HEK293 (cell line): ENCODE measurements around the gene SAMD11.

Experiments
- BCL11A ChIP-seq: fragments of 450-650 bp; formaldehyde crosslinking; IDR thresholded peaks from 2 replicates; pipeline ENCODE4 v1.5.1; 2016; ENCODE audit warnings: low read depth, missing biosample characterization, missing genetic modification characterization
- GFI1B ChIP-seq: fragments of 450-650 bp; formaldehyde crosslinking; IDR thresholded peaks from 2 replicates; pipeline ENCODE4 v1.5.1; 2016; ENCODE audit warnings: missing biosample characterization, missing genetic modification characterization
- MYNN ChIP-seq: fragments of 450-650 bp; formaldehyde crosslinking; IDR thresholded peaks from 2 replicates; pipeline ENCODE4 v1.5.1; 2016; ENCODE audit warnings: missing biosample characterization, missing genetic modification characterization, borderline replicate concordance
- MZF1 ChIP-seq: fragments of 450-650 bp; formaldehyde crosslinking; IDR thresholded peaks from 2 replicates; pipeline ENCODE4 v1.5.1; 2017; ENCODE audit warnings: missing biosample characterization, missing genetic modification characterization, borderline replicate concordance
- TRIM28 ChIP-seq: IDR thresholded peaks from 2 replicates; pipeline ENCODE4 v1.6.1; 2011; ENCODE audit warnings: low read length, control low read depth, borderline replicate concordance
- ZBTB20 ChIP-seq: fragments of 450-650 bp; formaldehyde crosslinking; IDR thresholded peaks from 2 replicates; pipeline ENCODE4 v1.5.1; 2016; ENCODE audit warnings: missing biosample characterization, missing genetic modification characterization
- ZBTB21 ChIP-seq: fragments of 450-650 bp; formaldehyde crosslinking; IDR thresholded peaks from 2 replicates; pipeline ENCODE4 v1.5.1; 2017; ENCODE audit warnings: missing biosample characterization, missing genetic modification characterization
- ZNF121 ChIP-seq: fragments of 450-650 bp; formaldehyde crosslinking; IDR thresholded peaks from 2 replicates; pipeline ENCODE4 v1.5.1; 2016; ENCODE audit warnings: missing biosample characterization, missing genetic modification characterization
- ZNF132 ChIP-seq: fragments of 450-650 bp; formaldehyde crosslinking; IDR thresholded peaks from 2 replicates; pipeline ENCODE4 v1.5.1; 2017; ENCODE audit warnings: missing biosample characterization, missing genetic modification characterization, borderline replicate concordance
- ZNF16 ChIP-seq: fragments of 450-650 bp; formaldehyde crosslinking; IDR thresholded peaks from 2 replicates; pipeline ENCODE4 v1.5.1; 2016; ENCODE audit warnings: low read depth, missing biosample characterization, missing genetic modification characterization
- ZNF175 ChIP-seq: fragments of 450-650 bp; formaldehyde crosslinking; IDR thresholded peaks from 2 replicates; pipeline ENCODE4 v1.5.1; 2016; ENCODE audit warnings: missing biosample characterization, missing genetic modification characterization
- ZNF202 ChIP-seq: fragments of 450-650 bp; formaldehyde crosslinking; IDR thresholded peaks from 2 replicates; pipeline ENCODE4 v1.5.1; 2016; ENCODE audit warnings: missing biosample characterization, missing genetic modification characterization, borderline replicate concordance
- ZNF211 ChIP-seq: fragments of 450-650 bp; formaldehyde crosslinking; IDR thresholded peaks from 2 replicates; pipeline ENCODE4 v1.5.1; 2016; ENCODE audit warnings: low read depth, missing biosample characterization, missing genetic modification characterization
- ZNF335 ChIP-seq: fragments of 450-650 bp; formaldehyde crosslinking; conservative IDR thresholded peaks from 2 replicates; pipeline ENCODE4 v1.5.1; 2016; ENCODE audit warnings: missing biosample characterization, missing genetic modification characterization
- ZNF350 ChIP-seq: fragments of 450-650 bp; formaldehyde crosslinking; IDR thresholded peaks from 2 replicates; pipeline ENCODE4 v1.5.0; 2017; ENCODE audit warnings: missing biosample characterization, mild to moderate bottlenecking, missing genetic modification characterization
- ZNF404 ChIP-seq: fragments of 450-650 bp; formaldehyde crosslinking; IDR thresholded peaks from 2 replicates; pipeline ENCODE4 v1.5.1; 2017; ENCODE audit warnings: missing biosample characterization, missing genetic modification characterization
- ZNF416 ChIP-seq: fragments of 450-650 bp; formaldehyde crosslinking; IDR thresholded peaks from 2 replicates; pipeline ENCODE4 v1.5.1; 2016; ENCODE audit warnings: missing biosample characterization, missing genetic modification characterization
- TF ChIP-seq, protein P1 (sequence below): fragments of 450-650 bp; formaldehyde crosslinking; IDR thresholded peaks from 2 replicates; pipeline ENCODE4 v1.5.1; 2016; ENCODE audit warnings: missing biosample characterization, missing genetic modification characterization, borderline replicate concordance
- TF ChIP-seq, protein P2 (sequence below): fragments of 450-650 bp; formaldehyde crosslinking; IDR thresholded peaks from 2 replicates; pipeline ENCODE4 v1.5.1; 2017; ENCODE audit warnings: missing biosample characterization, mild to moderate bottlenecking, missing genetic modification characterization, moderate library complexity
- TF ChIP-seq, protein P3 (sequence below): fragments of 450-650 bp; formaldehyde crosslinking; IDR thresholded peaks from 2 replicates; pipeline ENCODE4 v1.5.0; 2017; ENCODE audit warnings: missing biosample characterization, missing genetic modification characterization, borderline replicate concordance
- TF ChIP-seq, protein P4 (sequence below): fragments of 450-650 bp; formaldehyde crosslinking; IDR thresholded peaks from 2 replicates; pipeline ENCODE4 v1.5.1; 2016; ENCODE audit warnings: missing biosample characterization, missing genetic modification characterization
- TF ChIP-seq, protein P5 (sequence below): fragments of 450-650 bp; formaldehyde crosslinking; IDR thresholded peaks from 2 replicates; pipeline ENCODE4 v1.5.1; 2017; ENCODE audit warnings: missing biosample characterization, missing genetic modification characterization
- TF ChIP-seq, protein P6 (sequence below): fragments of 450-650 bp; formaldehyde crosslinking; IDR thresholded peaks from 2 replicates; pipeline ENCODE4 v1.5.1; 2016; ENCODE audit warnings: missing biosample characterization, missing genetic modification characterization
- TF ChIP-seq, protein P7 (sequence below): fragments of 450-650 bp; formaldehyde crosslinking; IDR thresholded peaks from 2 replicates; pipeline ENCODE4 v1.5.1; 2016; ENCODE audit warnings: missing biosample characterization, missing genetic modification characterization, low read depth

The SAMD11 gene

DNA sequence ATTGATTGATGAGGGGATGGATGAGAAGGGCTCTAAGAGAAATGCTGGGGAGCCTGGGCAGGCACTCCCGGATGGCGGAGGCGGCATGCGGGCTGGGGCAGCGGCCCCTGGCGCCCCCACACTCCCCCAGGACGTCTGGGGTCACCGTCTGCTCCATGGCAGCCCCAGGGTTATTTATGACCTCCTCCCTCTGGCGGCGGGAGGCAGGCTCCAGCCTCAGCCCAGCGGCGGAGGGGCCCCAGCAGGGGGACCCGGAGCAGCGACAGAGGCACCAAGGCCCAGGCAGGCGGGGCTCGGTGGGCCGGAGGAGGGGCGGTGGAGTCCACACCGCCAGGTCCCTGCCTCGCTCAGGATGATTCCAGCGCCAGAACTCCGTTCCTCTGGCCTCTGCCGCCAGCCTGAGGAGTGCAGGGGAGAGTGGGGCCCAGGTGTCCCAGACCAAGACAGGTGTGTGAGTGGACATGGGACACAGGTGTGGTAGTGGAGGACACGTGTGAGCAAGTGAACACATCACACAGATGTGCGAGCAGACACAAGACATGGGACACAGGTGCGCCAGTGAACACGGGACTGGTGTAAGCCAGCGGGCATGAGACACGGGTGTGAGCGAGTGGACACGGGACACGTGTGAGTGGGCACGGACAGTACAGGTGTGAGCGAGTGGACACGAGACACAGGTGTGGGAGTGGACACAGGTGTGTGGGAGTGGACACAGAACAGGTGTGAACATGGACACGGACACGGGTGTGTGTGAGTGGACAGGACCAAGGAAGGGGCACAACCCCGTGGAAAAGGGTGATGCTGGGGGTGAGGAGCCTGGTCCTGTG is 2.5 kb upstream of the SAMD11 start (continued):
- TF ChIP-seq, protein P1, sequence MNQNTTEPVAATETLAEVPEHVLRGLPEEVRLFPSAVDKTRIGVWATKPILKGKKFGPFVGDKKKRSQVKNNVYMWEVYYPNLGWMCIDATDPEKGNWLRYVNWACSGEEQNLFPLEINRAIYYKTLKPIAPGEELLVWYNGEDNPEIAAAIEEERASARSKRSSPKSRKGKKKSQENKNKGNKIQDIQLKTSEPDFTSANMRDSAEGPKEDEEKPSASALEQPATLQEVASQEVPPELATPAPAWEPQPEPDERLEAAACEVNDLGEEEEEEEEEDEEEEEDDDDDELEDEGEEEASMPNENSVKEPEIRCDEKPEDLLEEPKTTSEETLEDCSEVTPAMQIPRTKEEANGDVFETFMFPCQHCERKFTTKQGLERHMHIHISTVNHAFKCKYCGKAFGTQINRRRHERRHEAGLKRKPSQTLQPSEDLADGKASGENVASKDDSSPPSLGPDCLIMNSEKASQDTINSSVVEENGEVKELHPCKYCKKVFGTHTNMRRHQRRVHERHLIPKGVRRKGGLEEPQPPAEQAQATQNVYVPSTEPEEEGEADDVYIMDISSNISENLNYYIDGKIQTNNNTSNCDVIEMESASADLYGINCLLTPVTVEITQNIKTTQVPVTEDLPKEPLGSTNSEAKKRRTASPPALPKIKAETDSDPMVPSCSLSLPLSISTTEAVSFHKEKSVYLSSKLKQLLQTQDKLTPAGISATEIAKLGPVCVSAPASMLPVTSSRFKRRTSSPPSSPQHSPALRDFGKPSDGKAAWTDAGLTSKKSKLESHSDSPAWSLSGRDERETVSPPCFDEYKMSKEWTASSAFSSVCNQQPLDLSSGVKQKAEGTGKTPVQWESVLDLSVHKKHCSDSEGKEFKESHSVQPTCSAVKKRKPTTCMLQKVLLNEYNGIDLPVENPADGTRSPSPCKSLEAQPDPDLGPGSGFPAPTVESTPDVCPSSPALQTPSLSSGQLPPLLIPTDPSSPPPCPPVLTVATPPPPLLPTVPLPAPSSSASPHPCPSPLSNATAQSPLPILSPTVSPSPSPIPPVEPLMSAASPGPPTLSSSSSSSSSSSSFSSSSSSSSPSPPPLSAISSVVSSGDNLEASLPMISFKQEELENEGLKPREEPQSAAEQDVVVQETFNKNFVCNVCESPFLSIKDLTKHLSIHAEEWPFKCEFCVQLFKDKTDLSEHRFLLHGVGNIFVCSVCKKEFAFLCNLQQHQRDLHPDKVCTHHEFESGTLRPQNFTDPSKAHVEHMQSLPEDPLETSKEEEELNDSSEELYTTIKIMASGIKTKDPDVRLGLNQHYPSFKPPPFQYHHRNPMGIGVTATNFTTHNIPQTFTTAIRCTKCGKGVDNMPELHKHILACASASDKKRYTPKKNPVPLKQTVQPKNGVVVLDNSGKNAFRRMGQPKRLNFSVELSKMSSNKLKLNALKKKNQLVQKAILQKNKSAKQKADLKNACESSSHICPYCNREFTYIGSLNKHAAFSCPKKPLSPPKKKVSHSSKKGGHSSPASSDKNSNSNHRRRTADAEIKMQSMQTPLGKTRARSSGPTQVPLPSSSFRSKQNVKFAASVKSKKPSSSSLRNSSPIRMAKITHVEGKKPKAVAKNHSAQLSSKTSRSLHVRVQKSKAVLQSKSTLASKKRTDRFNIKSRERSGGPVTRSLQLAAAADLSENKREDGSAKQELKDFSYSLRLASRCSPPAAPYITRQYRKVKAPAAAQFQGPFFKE (tag by site-specific recombination): peak; percentile 76; the same call in 1 of the 2 replicates
- TF ChIP-seq BCL11A (tag by site-specific recombination): peak; percentile 50
- no peak for TF ChIP-seq ZNF132
- no peak for TF ChIP-seq ZNF416 (tag by site-specific recombination)
- no peak for TF ChIP-seq ZNF350 (tag by site-specific recombination)
- TF ChIP-seq, protein P2, sequence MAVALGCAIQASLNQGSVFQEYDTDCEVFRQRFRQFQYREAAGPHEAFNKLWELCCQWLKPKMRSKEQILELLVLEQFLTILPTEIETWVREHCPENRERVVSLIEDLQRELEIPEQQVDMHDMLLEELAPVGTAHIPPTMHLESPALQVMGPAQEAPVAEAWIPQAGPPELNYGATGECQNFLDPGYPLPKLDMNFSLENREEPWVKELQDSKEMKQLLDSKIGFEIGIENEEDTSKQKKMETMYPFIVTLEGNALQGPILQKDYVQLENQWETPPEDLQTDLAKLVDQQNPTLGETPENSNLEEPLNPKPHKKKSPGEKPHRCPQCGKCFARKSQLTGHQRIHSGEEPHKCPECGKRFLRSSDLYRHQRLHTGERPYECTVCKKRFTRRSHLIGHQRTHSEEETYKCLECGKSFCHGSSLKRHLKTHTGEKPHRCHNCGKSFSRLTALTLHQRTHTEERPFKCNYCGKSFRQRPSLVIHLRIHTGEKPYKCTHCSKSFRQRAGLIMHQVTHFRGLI (tag by site-specific recombination): peak; percentile 70
- TF ChIP-seq TRIM28: no peak
- peak; percentile 79; the same call in 1 of the 2 replicates for TF ChIP-seq ZBTB20 (tag by site-specific recombination)
- no peak for TF ChIP-seq GFI1B (tag by site-specific recombination)
- no peak for TF ChIP-seq ZNF16 (tag by site-specific recombination)
- TF ChIP-seq ZNF121 (tag by site-specific recombination): no peak
- peak; percentile 30; the same call in 1 of the 2 replicates for TF ChIP-seq MZF1
- no peak for TF ChIP-seq ZBTB21 (tag by site-specific recombination)
- no peak for TF ChIP-seq ZNF211 (tag by site-specific recombination)
- TF ChIP-seq, protein P3, sequence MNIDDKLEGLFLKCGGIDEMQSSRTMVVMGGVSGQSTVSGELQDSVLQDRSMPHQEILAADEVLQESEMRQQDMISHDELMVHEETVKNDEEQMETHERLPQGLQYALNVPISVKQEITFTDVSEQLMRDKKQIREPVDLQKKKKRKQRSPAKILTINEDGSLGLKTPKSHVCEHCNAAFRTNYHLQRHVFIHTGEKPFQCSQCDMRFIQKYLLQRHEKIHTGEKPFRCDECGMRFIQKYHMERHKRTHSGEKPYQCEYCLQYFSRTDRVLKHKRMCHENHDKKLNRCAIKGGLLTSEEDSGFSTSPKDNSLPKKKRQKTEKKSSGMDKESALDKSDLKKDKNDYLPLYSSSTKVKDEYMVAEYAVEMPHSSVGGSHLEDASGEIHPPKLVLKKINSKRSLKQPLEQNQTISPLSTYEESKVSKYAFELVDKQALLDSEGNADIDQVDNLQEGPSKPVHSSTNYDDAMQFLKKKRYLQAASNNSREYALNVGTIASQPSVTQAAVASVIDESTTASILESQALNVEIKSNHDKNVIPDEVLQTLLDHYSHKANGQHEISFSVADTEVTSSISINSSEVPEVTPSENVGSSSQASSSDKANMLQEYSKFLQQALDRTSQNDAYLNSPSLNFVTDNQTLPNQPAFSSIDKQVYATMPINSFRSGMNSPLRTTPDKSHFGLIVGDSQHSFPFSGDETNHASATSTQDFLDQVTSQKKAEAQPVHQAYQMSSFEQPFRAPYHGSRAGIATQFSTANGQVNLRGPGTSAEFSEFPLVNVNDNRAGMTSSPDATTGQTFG: no peak
- TF ChIP-seq, protein P4, sequence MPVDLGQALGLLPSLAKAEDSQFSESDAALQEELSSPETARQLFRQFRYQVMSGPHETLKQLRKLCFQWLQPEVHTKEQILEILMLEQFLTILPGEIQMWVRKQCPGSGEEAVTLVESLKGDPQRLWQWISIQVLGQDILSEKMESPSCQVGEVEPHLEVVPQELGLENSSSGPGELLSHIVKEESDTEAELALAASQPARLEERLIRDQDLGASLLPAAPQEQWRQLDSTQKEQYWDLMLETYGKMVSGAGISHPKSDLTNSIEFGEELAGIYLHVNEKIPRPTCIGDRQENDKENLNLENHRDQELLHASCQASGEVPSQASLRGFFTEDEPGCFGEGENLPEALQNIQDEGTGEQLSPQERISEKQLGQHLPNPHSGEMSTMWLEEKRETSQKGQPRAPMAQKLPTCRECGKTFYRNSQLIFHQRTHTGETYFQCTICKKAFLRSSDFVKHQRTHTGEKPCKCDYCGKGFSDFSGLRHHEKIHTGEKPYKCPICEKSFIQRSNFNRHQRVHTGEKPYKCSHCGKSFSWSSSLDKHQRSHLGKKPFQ (tag by site-specific recombination): peak; percentile 95
- 0 out of 2 replicates have a peak, but pooled peaks have one; percentile 28 for TF ChIP-seq ZNF335
- TF ChIP-seq, protein P5, sequence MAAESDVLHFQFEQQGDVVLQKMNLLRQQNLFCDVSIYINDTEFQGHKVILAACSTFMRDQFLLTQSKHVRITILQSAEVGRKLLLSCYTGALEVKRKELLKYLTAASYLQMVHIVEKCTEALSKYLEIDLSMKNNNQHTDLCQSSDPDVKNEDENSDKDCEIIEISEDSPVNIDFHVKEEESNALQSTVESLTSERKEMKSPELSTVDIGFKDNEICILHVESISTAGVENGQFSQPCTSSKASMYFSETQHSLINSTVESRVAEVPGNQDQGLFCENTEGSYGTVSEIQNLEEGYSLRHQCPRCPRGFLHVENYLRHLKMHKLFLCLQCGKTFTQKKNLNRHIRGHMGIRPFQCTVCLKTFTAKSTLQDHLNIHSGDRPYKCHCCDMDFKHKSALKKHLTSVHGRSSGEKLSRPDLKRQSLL (tag by site-specific recombination): peak; percentile 80
- TF ChIP-seq, protein P6, sequence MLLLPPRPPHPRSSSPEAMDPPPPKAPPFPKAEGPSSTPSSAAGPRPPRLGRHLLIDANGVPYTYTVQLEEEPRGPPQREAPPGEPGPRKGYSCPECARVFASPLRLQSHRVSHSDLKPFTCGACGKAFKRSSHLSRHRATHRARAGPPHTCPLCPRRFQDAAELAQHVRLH (tag by site-specific recombination): no peak; the same call in 1 of the 2 replicates
- TF ChIP-seq, protein P7, sequence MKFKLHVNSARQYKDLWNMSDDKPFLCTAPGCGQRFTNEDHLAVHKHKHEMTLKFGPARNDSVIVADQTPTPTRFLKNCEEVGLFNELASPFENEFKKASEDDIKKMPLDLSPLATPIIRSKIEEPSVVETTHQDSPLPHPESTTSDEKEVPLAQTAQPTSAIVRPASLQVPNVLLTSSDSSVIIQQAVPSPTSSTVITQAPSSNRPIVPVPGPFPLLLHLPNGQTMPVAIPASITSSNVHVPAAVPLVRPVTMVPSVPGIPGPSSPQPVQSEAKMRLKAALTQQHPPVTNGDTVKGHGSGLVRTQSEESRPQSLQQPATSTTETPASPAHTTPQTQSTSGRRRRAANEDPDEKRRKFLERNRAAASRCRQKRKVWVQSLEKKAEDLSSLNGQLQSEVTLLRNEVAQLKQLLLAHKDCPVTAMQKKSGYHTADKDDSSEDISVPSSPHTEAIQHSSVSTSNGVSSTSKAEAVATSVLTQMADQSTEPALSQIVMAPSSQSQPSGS: no peak
- TF ChIP-seq MYNN (tag by site-specific recombination): no peak
- no peak for TF ChIP-seq ZNF175 (tag by site-specific recombination)
- no peak for TF ChIP-seq ZNF404 (tag by site-specific recombination)
- no peak for TF ChIP-seq ZNF202 (tag by site-specific recombination)
